CD4-positive, alpha-beta T cell treated with Interleukin-17A for 4 hours (primary cell): Measurements from ENCODE around the gene FPR3.

Experiments used
- DNase-seq: peaks from one replicate; pipeline ENCODE4 v3.0.0-alpha.2; 2020; ENCODE audit warnings: mixed read lengths

Gene FPR3

DNA sequence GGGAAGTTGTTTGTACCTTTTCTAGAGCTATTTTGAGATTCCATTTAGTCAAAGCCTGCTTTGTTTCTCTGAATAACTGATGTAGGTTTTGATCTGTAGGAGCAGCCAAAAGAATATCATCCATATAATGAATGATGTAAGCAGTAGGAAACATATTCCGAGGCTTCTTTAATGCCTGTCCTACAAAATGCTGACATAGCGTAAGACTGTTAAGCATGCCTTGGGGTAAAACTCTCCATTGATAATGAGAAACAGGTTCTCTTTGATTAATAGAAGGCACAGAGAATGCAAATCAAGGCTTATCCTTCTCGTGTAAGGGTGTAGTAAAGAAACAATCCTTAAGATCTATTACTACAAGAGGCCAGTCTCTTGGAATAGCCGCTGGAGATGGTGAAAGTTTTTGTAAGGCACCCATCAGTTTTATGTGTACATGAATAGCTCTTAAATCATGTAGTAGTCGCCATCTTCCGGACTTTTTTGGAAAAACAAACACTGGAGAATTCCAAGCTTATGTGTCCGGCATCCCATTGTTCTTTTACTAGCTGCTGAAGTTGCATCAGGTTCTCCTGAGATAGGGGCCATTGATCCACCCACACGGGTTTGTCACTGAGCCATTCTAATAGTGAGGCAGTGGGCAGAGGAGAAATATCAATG lies 13.5 kb downstream of the FPR3 start:
- no peak for DNase-seq

DNA sequence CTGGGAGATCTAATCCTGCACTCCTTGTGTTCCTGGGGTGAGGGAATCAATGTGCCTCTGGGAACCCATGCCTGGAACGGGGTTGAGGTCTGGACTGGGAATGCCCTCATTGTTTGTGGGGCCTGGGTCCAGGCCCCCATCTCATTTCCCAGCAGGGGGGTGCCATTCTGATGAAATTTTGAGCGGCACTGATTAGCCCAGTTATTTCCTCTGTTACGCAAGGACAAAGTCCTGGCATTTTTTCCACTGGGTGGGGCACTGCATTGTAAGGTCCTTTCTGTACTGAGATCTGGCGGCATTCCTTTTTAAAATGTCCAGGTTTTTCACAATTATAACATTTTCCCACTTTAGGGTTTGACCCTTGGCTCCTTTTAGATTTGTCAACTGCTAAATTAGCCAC lies 14.8 kb downstream of the FPR3 start:
- no peak for DNase-seq

DNA sequence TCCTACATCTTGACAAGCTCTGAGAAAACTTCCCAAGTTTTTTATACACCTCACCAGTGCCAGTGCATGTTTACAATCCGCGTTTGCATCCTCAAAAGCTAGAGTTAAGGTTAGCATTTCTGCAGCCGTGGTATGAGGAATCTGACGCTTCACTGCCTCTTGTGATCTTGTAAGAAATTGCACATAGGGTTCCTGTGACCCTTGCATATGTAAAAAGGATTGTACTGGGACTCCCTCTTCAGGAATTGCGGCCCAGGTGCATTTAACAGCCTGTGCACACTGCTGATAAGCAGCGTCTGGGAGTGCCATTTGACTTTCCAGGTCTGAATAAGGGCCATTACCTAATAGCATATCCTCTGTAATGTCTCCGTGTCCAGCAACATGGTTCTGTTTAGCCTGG lies 15.3 kb downstream of the FPR3 start:
- no peak for DNase-seq

DNA sequence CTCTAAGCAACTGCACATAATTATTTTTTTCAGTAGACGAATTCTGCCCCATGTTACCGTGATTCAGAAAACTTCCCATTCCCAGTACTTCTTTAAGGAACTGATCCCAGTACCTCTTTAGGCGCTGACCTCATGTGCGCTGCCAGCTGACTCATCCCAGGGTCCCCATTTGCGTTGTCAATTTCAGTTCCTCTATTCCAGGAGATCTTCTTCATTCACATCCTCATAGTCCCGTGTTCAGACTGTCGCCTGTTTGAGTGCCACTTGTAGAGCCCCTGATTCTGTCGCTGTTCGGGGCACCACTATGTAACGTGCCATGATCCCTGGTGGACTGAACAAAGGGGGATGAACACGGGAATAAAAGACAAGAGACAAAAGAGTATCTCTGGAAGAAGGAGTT lies 16.4 kb downstream of the FPR3 start:
- no peak for DNase-seq

DNA sequence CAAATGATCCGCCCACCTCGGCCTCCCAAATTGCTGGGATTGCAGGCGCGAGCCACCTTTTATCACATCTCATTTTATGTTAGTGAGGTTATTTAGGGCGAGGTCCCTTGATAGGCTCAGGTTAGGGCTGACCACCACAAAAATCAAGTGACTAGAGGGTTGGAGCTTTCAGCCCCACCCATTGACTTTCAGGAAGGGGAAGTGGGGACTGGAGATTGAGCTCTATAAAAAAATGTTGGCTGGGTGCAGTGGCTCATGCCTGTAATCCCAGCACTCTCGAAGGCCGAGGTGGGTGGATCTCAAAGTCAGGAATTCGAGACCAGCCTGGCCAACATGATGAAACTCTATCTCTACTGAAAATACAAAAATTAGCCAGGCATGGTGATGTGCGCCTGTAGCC lies 20.1 kb downstream of the FPR3 start:
- DNase-seq, result no peak

DNA sequence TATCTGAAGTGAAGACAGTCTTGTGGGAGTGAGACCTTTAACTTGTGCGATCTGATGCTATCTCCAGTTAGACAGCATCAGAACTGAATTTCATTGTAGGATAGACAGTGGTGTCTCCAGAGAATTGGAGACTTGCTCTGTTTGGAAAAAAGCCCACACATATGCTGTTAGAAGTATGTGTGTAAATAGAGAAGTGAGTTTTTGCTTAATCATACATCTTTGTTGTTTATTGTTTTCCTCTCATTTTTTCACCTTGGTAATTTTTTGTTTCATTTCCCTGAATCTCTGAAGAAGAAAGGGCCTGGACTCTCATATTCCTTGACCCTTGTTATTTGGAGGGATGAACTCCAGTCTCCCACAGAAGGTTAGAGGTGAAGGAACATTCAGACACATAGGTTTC lies 21.8 kb downstream of the FPR3 start:
- DNase-seq, result no peak

DNA sequence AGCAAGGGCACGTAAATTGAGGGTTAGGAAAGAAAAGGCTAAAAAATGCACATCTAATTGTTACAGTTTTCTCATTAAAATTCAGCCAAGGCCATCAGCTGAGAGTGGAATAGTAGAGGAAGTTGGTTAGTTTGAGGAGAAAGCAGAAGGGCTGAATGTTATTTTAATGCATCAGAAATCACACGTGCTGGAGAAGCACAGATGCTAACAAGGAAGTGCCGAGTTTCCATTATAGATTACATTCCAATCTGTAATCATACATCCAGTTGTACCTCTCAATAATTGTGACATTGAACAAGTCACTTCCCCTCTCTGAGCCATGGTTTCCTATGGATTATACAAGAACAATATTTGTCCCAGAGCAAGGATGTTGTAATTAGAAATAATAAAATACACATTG lies 25.1 kb downstream of the FPR3 start:
- no peak for DNase-seq

DNA sequence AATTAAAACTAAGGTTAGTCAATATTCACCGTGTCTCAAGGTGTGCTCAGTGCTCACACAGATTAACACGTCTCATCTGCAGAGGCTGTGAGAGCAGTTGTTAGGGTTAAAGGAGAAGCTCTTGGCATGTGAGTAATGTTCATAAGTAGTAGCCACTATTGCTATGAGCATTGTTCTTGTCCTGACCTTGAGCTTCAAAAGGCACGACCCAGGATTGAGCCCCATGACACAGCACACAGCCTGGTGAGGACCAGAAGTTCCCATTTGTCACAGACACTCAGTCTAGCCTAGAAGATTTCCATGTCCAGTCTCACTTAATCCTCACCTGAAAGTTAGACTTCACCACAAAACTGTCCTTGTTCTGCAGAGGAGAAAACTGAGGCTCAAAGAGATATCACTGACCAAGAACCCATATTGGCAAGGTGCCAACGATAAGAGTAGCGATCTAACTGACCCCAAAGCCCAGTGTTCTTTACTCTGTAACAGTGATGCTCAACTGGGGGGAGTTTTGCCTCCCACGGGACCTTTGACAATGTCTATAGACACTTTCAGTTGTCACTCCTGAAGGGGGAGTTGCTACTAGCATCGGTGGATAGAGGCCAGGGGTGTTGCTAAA lies 26.0 kb downstream of the FPR3 start:
- DNase-seq, result no peak

DNA sequence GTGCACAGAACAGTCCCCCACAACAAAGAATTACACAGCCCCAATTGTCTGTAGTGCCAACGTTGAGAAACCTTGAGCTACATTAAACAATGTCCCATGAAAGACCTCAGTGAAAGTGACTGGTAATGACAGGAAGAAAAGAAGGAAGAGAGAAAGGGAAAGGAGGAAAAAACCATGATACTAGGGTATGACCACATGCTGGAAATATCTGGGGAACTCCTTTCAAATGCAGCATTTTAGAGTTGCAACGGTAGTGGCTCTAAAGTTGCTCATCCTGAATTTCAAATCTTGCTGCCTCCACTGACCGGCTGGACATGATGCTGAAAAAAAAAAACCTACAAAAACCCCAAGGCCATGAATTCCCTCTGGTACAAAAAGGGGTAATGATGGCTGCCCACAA lies 26.5 kb downstream of the FPR3 start:
- no peak for DNase-seq

DNA sequence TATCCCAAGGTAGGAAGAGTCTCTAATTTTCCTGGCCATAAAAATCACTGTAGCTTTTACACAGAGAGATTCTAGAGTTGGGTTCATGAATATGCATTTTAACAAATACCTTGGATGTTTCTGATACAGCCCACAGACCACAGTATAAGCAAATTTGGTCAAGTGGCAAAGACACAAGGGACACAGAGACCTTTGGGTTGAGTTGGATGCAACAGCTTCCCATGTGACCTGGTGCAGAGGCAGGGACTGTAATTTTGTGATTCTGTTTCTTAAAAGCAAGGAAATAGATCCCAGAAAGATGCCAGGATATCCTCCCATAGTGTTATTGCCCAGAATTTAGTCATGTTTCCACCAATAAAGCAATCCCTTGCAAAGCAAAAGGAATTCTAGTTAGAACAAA lies 27.0 kb downstream of the FPR3 start:
- DNase-seq, result no peak

DNA sequence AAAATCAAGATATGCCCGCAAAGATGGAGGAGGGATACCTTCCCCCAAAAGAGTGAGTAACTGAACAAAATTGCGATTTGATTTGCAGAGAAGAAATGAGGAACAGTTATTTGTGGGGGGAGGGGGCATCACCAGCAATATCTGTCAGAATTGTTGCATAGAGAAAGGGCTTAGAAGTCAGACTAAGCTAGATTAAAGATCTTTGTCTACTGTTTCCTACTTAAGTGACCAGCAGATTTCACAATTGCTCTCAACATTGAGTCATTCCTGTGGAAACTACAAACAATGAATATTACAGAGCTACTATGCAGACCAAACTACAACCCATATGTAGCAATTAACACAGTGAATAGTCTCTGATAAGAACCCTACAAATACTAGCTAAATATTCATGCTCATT lies 27.4 kb downstream of the FPR3 start:
- no peak for DNase-seq

DNA sequence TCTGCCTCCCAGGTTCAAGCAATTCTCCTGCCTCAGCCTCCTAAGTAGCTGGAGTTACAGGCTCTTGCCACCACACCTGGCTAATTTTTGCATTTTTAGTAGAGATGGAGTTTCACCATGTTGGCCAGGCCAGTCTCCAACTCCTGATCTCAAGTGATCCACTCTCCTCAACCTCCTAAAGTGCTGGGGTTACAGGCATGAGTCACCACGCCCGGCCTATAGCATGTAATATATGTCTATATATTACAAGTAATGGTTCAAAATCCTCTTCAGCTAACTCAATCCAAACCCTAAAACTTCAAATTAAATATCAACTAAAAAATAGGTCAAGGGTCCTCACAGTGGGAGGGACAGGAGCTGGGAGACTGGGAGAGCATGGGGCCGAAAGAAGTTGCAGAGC lies 28.0 kb downstream of the FPR3 start:
- no peak for DNase-seq

DNA sequence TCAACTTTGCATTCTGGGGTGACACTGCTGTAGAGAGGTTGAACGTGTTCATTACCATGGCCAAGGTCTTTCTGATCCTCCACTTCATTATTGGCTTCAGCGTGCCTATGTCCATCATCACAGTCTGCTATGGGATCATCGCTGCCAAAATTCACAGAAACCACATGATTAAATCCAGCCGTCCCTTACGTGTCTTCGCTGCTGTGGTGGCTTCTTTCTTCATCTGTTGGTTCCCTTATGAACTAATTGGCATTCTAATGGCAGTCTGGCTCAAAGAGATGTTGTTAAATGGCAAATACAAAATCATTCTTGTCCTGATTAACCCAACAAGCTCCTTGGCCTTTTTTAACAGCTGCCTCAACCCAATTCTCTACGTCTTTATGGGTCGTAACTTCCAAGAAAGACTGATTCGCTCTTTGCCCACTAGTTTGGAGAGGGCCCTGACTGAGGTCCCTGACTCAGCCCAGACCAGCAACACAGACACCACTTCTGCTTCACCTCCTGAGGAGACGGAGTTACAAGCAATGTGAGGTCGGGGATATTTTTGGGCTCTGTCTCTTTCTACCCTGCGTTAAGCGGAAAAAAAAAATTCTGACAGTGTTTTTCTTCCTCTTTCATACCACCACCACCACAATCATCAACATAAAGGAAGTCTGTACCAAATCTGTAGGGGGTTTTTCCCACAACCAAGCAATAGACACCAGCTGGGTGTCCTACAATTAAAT lies 29.5 kb downstream of the FPR3 start:
- no peak for DNase-seq

DNA sequence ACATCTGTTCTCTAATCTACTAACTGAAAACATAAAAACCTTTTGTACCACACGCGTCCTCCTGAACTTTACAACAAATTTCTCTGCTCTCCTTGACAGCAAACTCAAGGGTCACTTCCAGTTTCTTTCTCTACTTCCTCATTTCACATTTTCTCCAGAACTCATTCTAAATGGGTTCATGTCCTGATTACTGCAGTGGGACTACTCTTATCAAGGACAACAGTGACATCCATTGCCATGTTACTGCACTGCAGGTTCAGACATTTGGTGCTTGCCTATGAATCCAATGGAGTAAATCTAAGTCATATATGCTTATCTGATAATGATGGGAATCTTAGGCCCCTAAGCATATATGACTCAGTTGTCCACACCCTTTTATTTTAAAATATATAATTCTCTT lies 35.3 kb downstream of the FPR3 start:
- no peak for DNase-seq

DNA sequence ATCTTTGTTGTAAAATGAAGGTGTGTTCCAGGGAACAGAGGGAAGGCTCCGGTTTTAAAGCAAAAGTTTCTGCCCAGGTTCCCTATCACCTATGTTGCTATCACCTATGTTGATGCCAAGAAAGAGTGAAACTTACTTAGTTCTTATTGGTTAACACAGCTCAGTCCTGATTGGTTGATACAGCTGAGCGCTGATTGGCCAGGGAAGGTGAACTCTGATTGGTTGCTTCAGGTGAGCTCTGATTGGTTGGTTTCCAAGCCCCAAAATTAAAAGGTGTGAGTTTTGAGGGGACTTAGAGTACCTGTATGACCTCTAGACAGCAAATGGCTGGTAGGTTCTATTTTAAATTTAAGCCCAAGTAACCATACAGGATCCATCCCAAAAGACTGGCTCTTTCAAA lies 42.2 kb downstream of the FPR3 start:
- DNase-seq, result no peak

DNA sequence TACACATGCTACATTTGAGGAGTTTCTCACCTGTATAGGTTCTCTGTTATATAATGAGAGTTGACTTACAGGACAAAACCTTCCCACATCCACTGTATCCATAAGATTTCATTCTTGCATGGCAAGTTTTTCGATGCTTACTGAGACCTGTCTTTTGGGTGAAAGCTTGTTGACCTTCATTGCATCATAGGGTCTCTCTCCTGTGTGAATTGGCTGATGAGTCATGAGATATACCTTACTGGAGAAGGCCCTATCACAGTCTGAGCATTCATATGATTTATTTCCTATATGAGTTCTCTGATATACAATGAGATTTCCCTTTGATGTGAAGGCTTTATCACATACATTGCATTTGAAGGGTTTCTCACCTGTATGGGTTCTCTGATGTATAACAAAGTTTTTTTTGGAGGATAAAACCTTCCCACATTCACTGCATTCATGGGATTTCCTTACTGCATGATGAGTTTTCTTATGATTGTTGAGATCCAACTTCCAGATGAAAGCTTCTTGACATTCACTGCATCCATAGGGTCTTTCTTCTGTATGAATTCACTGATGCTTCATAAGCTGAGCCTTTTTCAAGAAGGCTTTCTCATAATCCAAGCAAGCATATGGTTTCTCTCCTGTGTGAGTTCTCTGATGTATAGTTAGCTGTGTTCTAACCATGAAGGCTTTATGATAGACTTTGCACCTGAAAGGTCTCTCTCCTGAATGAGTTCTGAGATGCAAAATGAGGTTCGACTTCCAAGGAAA lies 67.1 kb downstream of the FPR3 start:
- DNase-seq, result no peak

DNA sequence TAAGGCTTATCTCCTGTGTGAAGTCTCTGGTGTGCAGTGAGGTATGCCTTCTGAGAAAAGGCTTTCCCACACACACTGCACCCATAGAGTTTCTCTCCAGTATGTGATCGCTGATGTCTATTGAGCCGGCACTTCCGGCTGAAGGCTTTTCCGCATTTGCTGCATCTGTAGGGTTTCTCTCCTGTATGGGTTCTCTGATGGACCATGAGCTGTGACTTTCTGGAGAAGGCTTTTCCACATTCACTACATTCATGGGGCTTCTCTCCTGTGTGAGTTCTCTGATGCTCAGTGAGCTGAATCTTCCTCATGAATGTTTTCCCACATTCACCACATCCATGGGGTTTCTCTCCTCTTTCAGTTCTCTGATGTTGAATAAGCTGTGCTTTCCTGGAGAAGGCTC lies 78.1 kb downstream of the FPR3 start:
- DNase-seq, result no peak
